HCT116 (cell line): ENCODE results near the gene TMCO6. TPM values are rescaled to one million over a fixed set of nuclear protein-coding genes. Genes with fewer than 3 reads are reported as not detected.

Experiments used
- ATAC-seq: fragments of 200-7000 bp; cut with Tn5 transposase; 2 replicates; pipeline ENCODE4 v1.9.1; 2020; ENCODE audit warnings: mild to moderate bottlenecking, moderate library complexity
- BruUV-seq: library from RNA; stranded (reverse); fragments of 400-500 nt; replicated peaks from 2 replicates; lab custom pipeline; 2021; lab: Mats Ljungman, UMichigan
- CTCF ChIA-PET: fragments of 300-600 bp; sonication (Branson Sonifier 250); formaldehyde crosslinking; loops from one replicate; lab custom pipeline; 2021; ENCODE audit warnings: antibody characterized with exemption; lab: Charles Lee
- POLR2A ChIA-PET: fragments of 300-600, 350-600 bp; sonication (Branson Sonifier 250); formaldehyde crosslinking; loops from one replicate; lab custom pipeline; 2021; ENCODE audit warnings: antibody characterized with exemption; lab: Charles Lee
- RAD21 ChIA-PET, 2 experiments: fragments of 300-600 bp; sonication (Branson Sonifier 250); formaldehyde crosslinking; loops; one replicate each; lab custom pipeline; 2023; ENCODE audit warnings: low total read pairs in 2 of 2; ENCODE audit not compliant: uncharacterized antibody in 2 of 2, unreplicated experiment in 2 of 2, low non-redundant PET in 1 of 2; lab: Charles Lee
- DNase-seq: peaks from one replicate; pipeline ENCODE4 v3.0.0-alpha.2; 2010; ENCODE audit warnings: low read depth, low spot score
- H2AFZ ChIP-seq: fragments of 200-600 bp; shearing (Covaris generic), sonication (generic); 2 replicates; pipeline ENCODE4 v1.6.1; 2017; ENCODE audit warnings: low read depth, mixed run types, mixed read lengths, antibody characterized with exemption, low read length; ENCODE audit not compliant: poor library complexity, severe bottlenecking
- H3K27ac ChIP-seq: 2 replicates; pipeline ENCODE4 v1.5.1; 2012; ENCODE audit warnings: low read depth, low read length
- H3K27me3 ChIP-seq: fragments of 200-600 bp; sonication (generic); 2 replicates; pipeline ENCODE4 v1.6.1; 2016; ENCODE audit warnings: mixed run types, low read length, mixed read lengths; ENCODE audit not compliant: insufficient read depth
- H3K36me3 ChIP-seq, 2 experiments: fragments of 200-500 bp in 1 of 2; fragments of 200-600 bp in 1 of 2; sonication (Bioruptor generic) in 1 of 2; sonication (generic) in 1 of 2; 2 replicates each; pipeline versions ENCODE4 v1.5.1 to v1.6.1; 2014 to 2016; ENCODE audit warnings: low read length in 2 of 2, inconsistent platforms in 1 of 2, mixed read lengths in 1 of 2, mixed run types in 1 of 2; ENCODE audit not compliant: insufficient read depth in 2 of 2, control insufficient read depth in 1 of 2
- H3K4me1 ChIP-seq, 2 experiments: fragments of 200-600 bp in 1 of 2; sonication (generic) in 1 of 2; 2 replicates each; pipeline versions ENCODE4 v1.5.1 to v1.6.1; 2012 to 2017; ENCODE audit warnings: low read length in 2 of 2, inconsistent platforms in 1 of 2, mild to moderate bottlenecking in 1 of 2, mixed read lengths in 1 of 2, mixed run types in 1 of 2, moderate library complexity in 1 of 2; ENCODE audit not compliant: insufficient read depth in 2 of 2, control insufficient read depth in 1 of 2
- H3K4me2 ChIP-seq: fragments of 200-600 bp; sonication (generic); 2 replicates; pipeline ENCODE4 v1.6.1; 2017; ENCODE audit warnings: mixed run types, low read length, mixed read lengths
- H3K4me3 ChIP-seq, 2 experiments: fragments of 200-600 bp in 1 of 2; sonication (generic) in 1 of 2; replicated peaks in 1 of 2; 2 replicates each; pipeline ENCODE4 v1.5.1; 2011 to 2016; ENCODE audit warnings: low read length in 2 of 2, control low read depth in 1 of 2, low read depth in 1 of 2, mild to moderate bottlenecking in 1 of 2, mixed read lengths in 1 of 2, mixed run types in 1 of 2
- H3K79me2 ChIP-seq: fragments of 200-600 bp; sonication (generic); 2 replicates; pipeline ENCODE4 v1.6.1; 2017; ENCODE audit warnings: mild to moderate bottlenecking, mixed run types, low read length, moderate library complexity, mixed read lengths; ENCODE audit not compliant: insufficient read depth
- H3K9ac ChIP-seq: fragments of 200-600 bp; sonication (generic); 2 replicates; pipeline ENCODE4 v1.6.1; 2016; ENCODE audit warnings: low read length, mixed read lengths
- H3K9me2 ChIP-seq: fragments of 200-600 bp; sonication (generic), shearing (Covaris generic); 2 replicates; pipeline ENCODE4 v1.6.1; 2017; ENCODE audit warnings: mixed run types, mild to moderate bottlenecking, moderate library complexity; ENCODE audit not compliant: insufficient read depth
- H3K9me3 ChIP-seq, 2 experiments: fragments of 200-500 bp in 1 of 2; fragments of 200-600 bp in 1 of 2; sonication (Bioruptor generic) in 1 of 2; sonication (generic) in 1 of 2; 2 replicates each; pipeline ENCODE4 v1.6.1; 2014 to 2017; ENCODE audit warnings: low read length in 2 of 2, mixed read lengths in 2 of 2, inconsistent platforms in 1 of 2, low read depth in 1 of 2, mild to moderate bottlenecking in 1 of 2, mixed run types in 1 of 2, moderate library complexity in 1 of 2; ENCODE audit not compliant: control insufficient read depth in 1 of 2, insufficient read depth in 1 of 2
- H4K20me1 ChIP-seq: fragments of 200-600 bp; sonication (generic), shearing (Covaris generic); 2 replicates; pipeline ENCODE4 v1.6.1; 2017; ENCODE audit warnings: mixed run types, mild to moderate bottlenecking, moderate library complexity; ENCODE audit not compliant: insufficient read depth
- CBX3 ChIP-seq: IDR thresholded peaks from 2 replicates; pipeline ENCODE4 v1.6.1; 2012; ENCODE audit warnings: low read depth
- CEBPB ChIP-seq: IDR thresholded peaks from 2 replicates; pipeline ENCODE4 v1.6.1; 2012; ENCODE audit warnings: low read depth
- EGR1 ChIP-seq: IDR thresholded peaks from 2 replicates; pipeline ENCODE4 v1.6.1; 2012; ENCODE audit warnings: low read depth
- ELF1 ChIP-seq: IDR thresholded peaks from 2 replicates; pipeline ENCODE4 v1.6.1; 2012; ENCODE audit warnings: low read depth, borderline replicate concordance
- SIN3A ChIP-seq: IDR thresholded peaks from 2 replicates; pipeline ENCODE4 v1.6.1; 2012; ENCODE audit warnings: low read depth
- SP1 ChIP-seq: IDR thresholded peaks from 2 replicates; pipeline ENCODE4 v1.6.1; 2012; ENCODE audit warnings: low read depth
- TCF7L2 ChIP-seq: IDR thresholded peaks from 2 replicates; pipeline ENCODE4 v1.7.0; 2011; ENCODE audit warnings: borderline replicate concordance, inconsistent platforms; ENCODE audit not compliant: insufficient read depth, insufficient read length; ENCODE audit errors: extremely low read depth
- YY1 ChIP-seq: IDR thresholded peaks from 2 replicates; pipeline ENCODE4 v1.6.1; 2011; ENCODE audit warnings: low read length, low read depth, moderate library complexity, mild to moderate bottlenecking; ENCODE audit not compliant: insufficient replicate concordance; ENCODE audit errors: extremely low read depth
- ZFX ChIP-seq: fragments of 450-650 bp; IDR thresholded peaks from 2 replicates; pipeline ENCODE4 v1.6.1; 2017
- ZNF274 ChIP-seq: fragments of 200-500 bp; sonication (Bioruptor generic); IDR thresholded peaks from 2 replicates; pipeline ENCODE4 v1.6.1; 2014; ENCODE audit warnings: mild to moderate bottlenecking, low read depth, low read length, inconsistent platforms
- intact Hi-C: fragments of 100-400 bp; cut with micrococcal nuclease; formaldehyde crosslinking; loops from 2 replicates; pipeline ENCODE4 v1.10.0; 2022
- total RNA-seq: library from RNA; stranded (reverse); gene quantifications from one replicate; pipeline ENCODE4 v1.2.1, GENCODE V29; 2021; ENCODE audit not compliant: unreplicated experiment
- TF ChIP-seq, protein P1 (sequence below): IDR thresholded peaks from 2 replicates; pipeline ENCODE4 v1.6.1; 2012
- TF ChIP-seq, protein P2 (sequence below), 3 experiments: fragments of 200-600 bp in 1 of 3; sonication (generic) in 1 of 3; IDR thresholded peaks in 2 of 3; conservative IDR thresholded peaks in 1 of 3; 2 replicates each; pipeline ENCODE4 v1.5.1; 2012 to 2017; ENCODE audit warnings: low read depth in 2 of 3, low read length in 2 of 3, antibody characterized with exemption in 1 of 3, borderline replicate concordance in 1 of 3, control low read depth in 1 of 3, mild to moderate bottlenecking in 1 of 3, mixed read lengths in 1 of 3, mixed run types in 1 of 3, moderate library complexity in 1 of 3; ENCODE audit not compliant: insufficient read depth in 1 of 3
- TF ChIP-seq, protein P3 (sequence below): IDR thresholded peaks from 2 replicates; pipeline ENCODE4 v1.6.1; 2012; ENCODE audit warnings: low read depth

Gene TMCO6
- total RNA-seq, 1 experiment from 2014 or later = 28.0 TPM

DNA sequence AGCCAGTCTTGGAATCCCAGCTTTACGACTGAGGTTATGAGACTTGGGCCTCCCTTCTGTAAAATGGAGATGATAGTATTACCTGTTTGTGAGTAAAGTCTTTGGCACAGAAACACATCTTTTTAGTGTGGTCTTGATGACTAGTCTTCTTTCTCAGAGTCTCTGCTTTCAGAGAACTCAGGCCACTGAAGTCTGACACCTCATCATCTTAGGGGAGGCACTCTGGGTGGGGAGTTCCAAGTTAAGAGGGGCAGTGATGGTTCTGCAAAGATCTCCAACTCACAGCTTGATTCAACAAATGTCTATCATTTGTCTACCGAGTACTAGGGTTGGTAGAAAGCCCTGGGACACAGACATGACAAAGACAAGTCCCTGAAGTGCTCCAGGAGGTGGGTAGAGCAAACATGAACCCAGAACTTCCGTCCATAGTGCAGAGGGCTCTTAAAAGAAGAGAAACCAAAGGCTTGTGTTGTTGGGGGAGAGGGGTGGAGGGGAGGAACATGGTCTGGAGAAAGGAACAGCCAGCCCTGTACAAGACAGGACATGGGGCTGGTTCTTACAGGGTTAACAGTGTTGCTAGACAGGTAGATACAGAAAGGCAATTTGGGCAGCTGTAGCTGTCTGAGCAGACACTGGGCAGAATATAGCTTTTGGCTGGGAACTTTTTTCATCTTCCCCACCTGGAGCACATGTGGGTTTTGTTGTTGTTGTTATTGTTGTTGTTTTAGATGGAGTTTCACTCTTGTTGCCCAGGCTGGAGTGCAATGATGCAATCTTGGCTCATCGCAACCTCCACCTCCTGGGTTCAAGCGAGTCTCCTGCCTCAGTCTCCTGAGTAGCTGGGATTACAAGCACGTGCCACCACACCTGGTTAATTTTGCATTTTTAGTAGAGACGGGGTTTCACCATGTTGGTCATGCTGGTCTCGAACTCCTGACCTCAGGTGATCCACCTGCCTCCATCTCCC lies 3.7 kb upstream of the TMCO6 start:
- no peaks in the 10 kb centered on the region for H3K36me3 ChIP-seq
- H2AFZ ChIP-seq = no peak overlapping the region
- H3K4me3 ChIP-seq = no peak overlapping the region
- DNase-seq (no peak), ATAC-seq (no peak)
- CTCF ChIA-PET = interaction anchor here (1.0 to 1.9 kb wide), 11 partner anchors 12 to 396 kb away, joined by 3 to 8 read pairs (median 4); partner anchors contain the start of genes HBEGF, IK and NDUFA2
- RAD21 ChIA-PET = no interaction called here
- no peaks in the 10 kb centered on the region for H3K9me3 ChIP-seq
- H3K4me1 ChIP-seq = peaks cover 4 to 16% of the 10 kb centered on the region in 2 experiments; a peak in 3 of 4 replicates
- H3K9me2 ChIP-seq = no peaks in the 10 kb centered on the region
- H3K27ac ChIP-seq = no peak overlapping the region
- TF ChIP-seq EGR1 = no peak
- no peak for TF ChIP-seq SIN3A
- TF ChIP-seq, protein P1, sequence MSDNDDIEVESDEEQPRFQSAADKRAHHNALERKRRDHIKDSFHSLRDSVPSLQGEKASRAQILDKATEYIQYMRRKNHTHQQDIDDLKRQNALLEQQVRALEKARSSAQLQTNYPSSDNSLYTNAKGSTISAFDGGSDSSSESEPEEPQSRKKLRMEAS = no peak
- no peak for TF ChIP-seq ELF1
- TF ChIP-seq SP1 = no peak
- no peak for TF ChIP-seq YY1
- TF ChIP-seq, protein P2, sequence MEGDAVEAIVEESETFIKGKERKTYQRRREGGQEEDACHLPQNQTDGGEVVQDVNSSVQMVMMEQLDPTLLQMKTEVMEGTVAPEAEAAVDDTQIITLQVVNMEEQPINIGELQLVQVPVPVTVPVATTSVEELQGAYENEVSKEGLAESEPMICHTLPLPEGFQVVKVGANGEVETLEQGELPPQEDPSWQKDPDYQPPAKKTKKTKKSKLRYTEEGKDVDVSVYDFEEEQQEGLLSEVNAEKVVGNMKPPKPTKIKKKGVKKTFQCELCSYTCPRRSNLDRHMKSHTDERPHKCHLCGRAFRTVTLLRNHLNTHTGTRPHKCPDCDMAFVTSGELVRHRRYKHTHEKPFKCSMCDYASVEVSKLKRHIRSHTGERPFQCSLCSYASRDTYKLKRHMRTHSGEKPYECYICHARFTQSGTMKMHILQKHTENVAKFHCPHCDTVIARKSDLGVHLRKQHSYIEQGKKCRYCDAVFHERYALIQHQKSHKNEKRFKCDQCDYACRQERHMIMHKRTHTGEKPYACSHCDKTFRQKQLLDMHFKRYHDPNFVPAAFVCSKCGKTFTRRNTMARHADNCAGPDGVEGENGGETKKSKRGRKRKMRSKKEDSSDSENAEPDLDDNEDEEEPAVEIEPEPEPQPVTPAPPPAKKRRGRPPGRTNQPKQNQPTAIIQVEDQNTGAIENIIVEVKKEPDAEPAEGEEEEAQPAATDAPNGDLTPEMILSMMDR (IDR thresholded peaks at IDR 0.05 in 2 of 3, conservative IDR thresholded peaks at IDR 0.05 in 1 of 3; ENCODE audit: borderline replicate concordance in 1 of 3, insufficient read depth in 1 of 3, low read depth in 2 of 3, low read length in 2 of 3) = no peak
- TF ChIP-seq CEBPB = no peak
- no peak for TF ChIP-seq CBX3
- TF ChIP-seq ZFX = no peak
- TF ChIP-seq ZNF274 = no peak
- TF ChIP-seq, protein P3, sequence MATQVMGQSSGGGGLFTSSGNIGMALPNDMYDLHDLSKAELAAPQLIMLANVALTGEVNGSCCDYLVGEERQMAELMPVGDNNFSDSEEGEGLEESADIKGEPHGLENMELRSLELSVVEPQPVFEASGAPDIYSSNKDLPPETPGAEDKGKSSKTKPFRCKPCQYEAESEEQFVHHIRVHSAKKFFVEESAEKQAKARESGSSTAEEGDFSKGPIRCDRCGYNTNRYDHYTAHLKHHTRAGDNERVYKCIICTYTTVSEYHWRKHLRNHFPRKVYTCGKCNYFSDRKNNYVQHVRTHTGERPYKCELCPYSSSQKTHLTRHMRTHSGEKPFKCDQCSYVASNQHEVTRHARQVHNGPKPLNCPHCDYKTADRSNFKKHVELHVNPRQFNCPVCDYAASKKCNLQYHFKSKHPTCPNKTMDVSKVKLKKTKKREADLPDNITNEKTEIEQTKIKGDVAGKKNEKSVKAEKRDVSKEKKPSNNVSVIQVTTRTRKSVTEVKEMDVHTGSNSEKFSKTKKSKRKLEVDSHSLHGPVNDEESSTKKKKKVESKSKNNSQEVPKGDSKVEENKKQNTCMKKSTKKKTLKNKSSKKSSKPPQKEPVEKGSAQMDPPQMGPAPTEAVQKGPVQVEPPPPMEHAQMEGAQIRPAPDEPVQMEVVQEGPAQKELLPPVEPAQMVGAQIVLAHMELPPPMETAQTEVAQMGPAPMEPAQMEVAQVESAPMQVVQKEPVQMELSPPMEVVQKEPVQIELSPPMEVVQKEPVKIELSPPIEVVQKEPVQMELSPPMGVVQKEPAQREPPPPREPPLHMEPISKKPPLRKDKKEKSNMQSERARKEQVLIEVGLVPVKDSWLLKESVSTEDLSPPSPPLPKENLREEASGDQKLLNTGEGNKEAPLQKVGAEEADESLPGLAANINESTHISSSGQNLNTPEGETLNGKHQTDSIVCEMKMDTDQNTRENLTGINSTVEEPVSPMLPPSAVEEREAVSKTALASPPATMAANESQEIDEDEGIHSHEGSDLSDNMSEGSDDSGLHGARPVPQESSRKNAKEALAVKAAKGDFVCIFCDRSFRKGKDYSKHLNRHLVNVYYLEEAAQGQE = no peak
- TF ChIP-seq TCF7L2 = no peak
- BruUV-seq = no TSS peak
- intact Hi-C loops = loop anchor here (5.0 kb wide), 4 partner anchors 58 to 278 kb away; partner anchors contain the start of genes APBB3 and SLC35A4
- H3K27me3 ChIP-seq = no peaks in the 10 kb centered on the region
- no peak overlapping the region for H3K4me2 ChIP-seq
- H4K20me1 ChIP-seq = no peaks in the 10 kb centered on the region
- POLR2A ChIA-PET = interaction anchor here (2.2 kb wide), 1 partner anchor 78 kb away, joined by 6 read pairs; the partner anchor contains the start of gene SRA1
- peaks cover 6% of the 10 kb centered on the region for H3K79me2 ChIP-seq
- no peak overlapping the region for H3K9ac ChIP-seq
